IMR-90 (cell line): ENCODE results near the gene CHMP6. TPM values are rescaled to one million over a fixed set of nuclear protein-coding genes. Genes with fewer than 3 reads are reported as not detected.

Source experiments
- ATAC-seq: fragments of 200-7000 bp; cut with Tn5 transposase; 2 replicates; pipeline ENCODE4 v1.9.1; 2020; ENCODE audit warnings: low read depth, mild to moderate bottlenecking, moderate library complexity
- BruUV-seq: library from RNA; stranded (reverse); fragments of 400-500 nt; replicated peaks from 2 replicates; lab custom pipeline; 2021; lab: Mats Ljungman, UMichigan
- CTCF ChIA-PET: fragments of 300-600 bp; formaldehyde crosslinking; extraction: SDS; loops from one replicate; lab custom pipeline; 2021; ENCODE audit warnings: antibody characterized with exemption; lab: Yijun Ruan, JAX
- POLR2A ChIA-PET: fragments of 300-600 bp; sonication (Branson Sonifier 250); formaldehyde crosslinking; loops from one replicate; lab custom pipeline; 2022; ENCODE audit warnings: antibody characterized with exemption; ENCODE audit not compliant: unreplicated experiment; lab: Charles Lee
- DNase-seq: peaks from one replicate; pipeline ENCODE4 v3.0.0; 2013
- H2AFZ ChIP-seq: replicated peaks from 2 replicates; pipeline ENCODE3; 2013; ENCODE audit warnings: low read length, mild to moderate bottlenecking; ENCODE audit not compliant: poor library complexity
- H2AK5ac ChIP-seq: 2 replicates; pipeline ENCODE4 v1.6.1; 2013; ENCODE audit warnings: low read depth, low read length, inconsistent platforms
- H2AK9ac ChIP-seq: replicated peaks from 2 replicates; pipeline ENCODE3; 2013; ENCODE audit warnings: mild to moderate bottlenecking, low read depth, low read length, moderate library complexity; ENCODE audit not compliant: poor library complexity
- H2BK120ac ChIP-seq: 2 replicates; pipeline ENCODE4 v1.6.1; 2013; ENCODE audit warnings: low read depth, low read length, inconsistent platforms
- H2BK15ac ChIP-seq: 3 replicates; pipeline ENCODE4 v1.6.1; 2013; ENCODE audit warnings: low read depth, low read length, inconsistent platforms
- H2BK20ac ChIP-seq: 2 replicates; pipeline ENCODE4 v1.6.1; 2013; ENCODE audit warnings: low read depth, mild to moderate bottlenecking, inconsistent platforms, low read length, moderate library complexity
- H2BK5ac ChIP-seq: 2 replicates; pipeline ENCODE4 v1.6.1; 2013; ENCODE audit warnings: mild to moderate bottlenecking, low read depth, low read length, inconsistent platforms; ENCODE audit not compliant: poor library complexity, severe bottlenecking
- H3K14ac ChIP-seq: replicated peaks from 2 replicates; pipeline ENCODE4 v1.6.1; 2013; ENCODE audit warnings: low read depth, low read length, inconsistent platforms
- H3K18ac ChIP-seq: 2 replicates; pipeline ENCODE4 v1.6.1; 2013; ENCODE audit warnings: low read depth, low read length, control low read depth
- H3K23ac ChIP-seq: 2 replicates; pipeline ENCODE4 v1.6.1; 2013; ENCODE audit warnings: low read depth, low read length, inconsistent platforms
- H3K27ac ChIP-seq: 2 replicates; pipeline ENCODE4 v1.5.1; 2013; ENCODE audit warnings: mild to moderate bottlenecking, control low read depth, low read length; ENCODE audit not compliant: insufficient read depth
- H3K27me3 ChIP-seq: 2 replicates; pipeline ENCODE4 v1.6.1; 2013; ENCODE audit warnings: low read length; ENCODE audit not compliant: control insufficient read depth, insufficient read depth
- H3K36me3 ChIP-seq: 2 replicates; pipeline ENCODE4 v1.6.1; 2013; ENCODE audit warnings: low read length, mixed read lengths; ENCODE audit not compliant: control insufficient read depth, insufficient read depth
- H3K4ac ChIP-seq: 2 replicates; pipeline ENCODE4 v1.6.1; 2013; ENCODE audit warnings: low read depth, low read length, inconsistent platforms
- H3K4me1 ChIP-seq: 2 replicates; pipeline ENCODE4 v1.6.1; 2013; ENCODE audit warnings: low read length, mixed read lengths; ENCODE audit not compliant: control insufficient read depth, insufficient read depth
- H3K4me2 ChIP-seq: 2 replicates; pipeline ENCODE4 v1.6.1; 2013; ENCODE audit warnings: low read depth, mild to moderate bottlenecking, control low read depth, low read length, moderate library complexity
- H3K4me3 ChIP-seq: 2 replicates; pipeline ENCODE4 v1.5.1; 2013; ENCODE audit warnings: low read depth, mild to moderate bottlenecking, control low read depth, low read length, moderate library complexity; ENCODE audit not compliant: insufficient read depth
- H3K56ac ChIP-seq: 2 replicates; pipeline ENCODE4 v1.6.1; 2013; ENCODE audit warnings: low read length, inconsistent platforms; ENCODE audit not compliant: insufficient read depth; ENCODE audit errors: extremely low read depth
- H3K79me1 ChIP-seq, 2 experiments: 2 replicates each; pipeline ENCODE4 v1.6.1; 2013; ENCODE audit warnings: low read length in 2 of 2, inconsistent platforms in 1 of 2, low read depth in 1 of 2
- H3K9ac ChIP-seq: 2 replicates; pipeline ENCODE4 v1.6.1; 2013; ENCODE audit warnings: low read depth, low read length, control low read depth
- H3K9me1 ChIP-seq: 2 replicates; pipeline ENCODE4 v1.6.1; 2013; ENCODE audit warnings: low read length, inconsistent platforms; ENCODE audit not compliant: insufficient read depth
- H3K9me3 ChIP-seq: 2 replicates; pipeline ENCODE4 v1.6.1; 2013; ENCODE audit warnings: low read length; ENCODE audit not compliant: control insufficient read depth, insufficient read depth
- H4K20me1 ChIP-seq: 2 replicates; pipeline ENCODE4 v1.6.1; 2013; ENCODE audit warnings: low read length, inconsistent platforms; ENCODE audit not compliant: insufficient read depth
- H4K5ac ChIP-seq: 2 replicates; pipeline ENCODE4 v1.6.1; 2013; ENCODE audit warnings: mild to moderate bottlenecking, low read depth, low read length, control low read depth
- H4K8ac ChIP-seq, 2 experiments: 2 replicates each; pipeline ENCODE4 v1.6.1; 2013; ENCODE audit warnings: low read depth in 2 of 2, low read length in 2 of 2, control low read depth in 1 of 2, inconsistent platforms in 1 of 2
- H4K91ac ChIP-seq: 2 replicates; pipeline ENCODE4 v1.6.1; 2013; ENCODE audit warnings: low read depth, low read length, inconsistent platforms; ENCODE audit not compliant: insufficient read depth
- BHLHE40 ChIP-seq: fragments of 150-350 bp; IDR thresholded peaks from 2 replicates; pipeline ENCODE4 v1.6.1; 2016; ENCODE audit warnings: mild to moderate bottlenecking, low read depth, low read length
- CHD1 ChIP-seq: IDR thresholded peaks from 2 replicates; pipeline ENCODE4 v1.6.1; 2012; ENCODE audit warnings: low read depth, low read length, improper control_type of control experiment
- FOS ChIP-seq: fragments of 150-350 bp; IDR thresholded peaks from 2 replicates; pipeline ENCODE4 v1.6.1; 2016; ENCODE audit warnings: low read depth, low read length
- MAFK ChIP-seq: IDR thresholded peaks from 2 replicates; pipeline ENCODE4 v1.6.1; 2012; ENCODE audit warnings: low read depth, low read length, improper control_type of control experiment
- MAZ ChIP-seq: IDR thresholded peaks from 2 replicates; pipeline ENCODE4 v1.6.1; 2012; ENCODE audit warnings: low read depth, mild to moderate bottlenecking, low read length, improper control_type of control experiment, moderate library complexity, borderline replicate concordance
- MXI1 ChIP-seq: IDR thresholded peaks from 2 replicates; pipeline ENCODE4 v1.6.1; 2012; ENCODE audit warnings: low read depth, mild to moderate bottlenecking, low read length, moderate library complexity, borderline replicate concordance
- NFE2L2 ChIP-seq: fragments of 150-350 bp; IDR thresholded peaks from 2 replicates; pipeline ENCODE4 v1.6.1; 2016; ENCODE audit warnings: low read depth, mild to moderate bottlenecking, low read length
- RAD21 ChIP-seq: IDR thresholded peaks from 2 replicates; pipeline ENCODE4 v1.6.1; 2012; ENCODE audit warnings: low read length, improper control_type of control experiment
- RFX5 ChIP-seq: IDR thresholded peaks from 2 replicates; pipeline ENCODE4 v1.8.0; 2012; ENCODE audit warnings: low read depth, mild to moderate bottlenecking, low read length, moderate library complexity
- SMC3 ChIP-seq: fragments of 150-350 bp; IDR thresholded peaks from 2 replicates; pipeline ENCODE4 v1.6.1; 2016; ENCODE audit warnings: low read depth, mild to moderate bottlenecking, antibody characterized with exemption, low read length, moderate library complexity
- USF2 ChIP-seq: fragments of 150-350 bp; IDR thresholded peaks from 2 replicates; pipeline ENCODE4 v1.6.1; 2017; ENCODE audit warnings: mild to moderate bottlenecking, antibody characterized with exemption, low read length, low read depth
- WGBS, 2 experiments: methylation state at CpG; one replicate each; pipeline versions ENCODE4 v1.1.5 to v1.1.7; 2013; ENCODE audit warnings: missing lambda C conversion rate in 2 of 2; ENCODE audit not compliant: insufficient read length in 1 of 2; ENCODE audit errors: extremely low coverage in 2 of 2; 5-methylcytosine and 5-hydroxymethylcytosine counted together
- dilution Hi-C: fragments of 300-500 bp; cut with HindIII; formaldehyde crosslinking; loops from one replicate; pipeline ENCODE4 v1.14.3; 2018; ENCODE audit warnings: low sequenced_read_pairs; ENCODE audit not compliant: unreplicated experiment
- in situ Hi-C: fragments of 300-500 bp; cut with MboI; formaldehyde crosslinking; loops from 3 replicates; pipeline ENCODE4 v1.14.3; 2019; ENCODE audit warnings: low sequenced_read_pairs, inconsistent platforms, mixed read lengths
- intact Hi-C: fragments of 100-400 bp; cut with micrococcal nuclease; formaldehyde crosslinking; loops from 2 replicates; pipeline ENCODE4 v1.10.0; 2022
- polyA plus RNA-seq, 3 experiments: library from polyadenylated mRNA; depleted of rRNA; stranded (reverse); fragments of >200 nt; gene quantifications; 2 replicates each; pipeline ENCODE4 v1.2.3, GENCODE V29; 2012; ENCODE audit warnings: low replicate concordance in 1 of 3
- total RNA-seq: library from RNA; depleted of rRNA; stranded (reverse); fragments of >200 nt; gene quantifications from 2 replicates; pipeline ENCODE4 v1.2.3, GENCODE V29; 2012
- TF ChIP-seq, protein P1 (sequence below): fragments of 150-350 bp; IDR thresholded peaks from 2 replicates; pipeline ENCODE4 v1.6.1; 2016; ENCODE audit warnings: low read depth, mild to moderate bottlenecking, low read length, moderate library complexity, borderline replicate concordance
- TF ChIP-seq, protein P2 (sequence below): conservative IDR thresholded peaks from 2 replicates; pipeline ENCODE4 v1.5.1; 2012; ENCODE audit warnings: mild to moderate bottlenecking, low read depth, low read length, improper control_type of control experiment

Gene CHMP6
- total and polyA plus RNA-seq, 2 of the 4 experiments (the other 2 are of a cell fraction), result 5.0 to 40.3 TPM

- no peak overlapping the region for H2BK5ac ChIP-seq
- no peaks in the 10 kb centered on the region for H3K79me1 ChIP-seq
- no peak overlapping the region for H2AK9ac ChIP-seq
- H4K8ac ChIP-seq, result no peak overlapping the region
- intact Hi-C loops, result no loop called here
- H4K5ac ChIP-seq, result no peak overlapping the region
- in situ Hi-C loops, result no loop called here
- dilution Hi-C loops, result no loop called here
- no peak overlapping the region for H2BK15ac ChIP-seq
- ATAC-seq (no peak), DNase-seq (no peak)
- no peaks in the 10 kb centered on the region for H3K9me3 ChIP-seq
- no peak overlapping the region for H2AK5ac ChIP-seq
- no peak overlapping the region for H3K4me3 ChIP-seq
- H3K4ac ChIP-seq, result no peak overlapping the region
- 93% methylated on average over 25 of the region's 44 CpGs; no CpG with 5 or more reads in 1 of the 2 experiments for WGBS, 2 experiments
- no peak overlapping the region for H3K9ac ChIP-seq
- no peak overlapping the region for H3K56ac ChIP-seq
- H3K4me2 ChIP-seq, result no peak overlapping the region
- no peak overlapping the region for H2AFZ ChIP-seq
- H3K9me1 ChIP-seq, result no peaks in the 10 kb centered on the region
- no peak overlapping the region for H2BK20ac ChIP-seq
- ChIA-PET POLR2A (no interaction called here), CTCF (no interaction called here)
- no TSS peak for BruUV-seq
- no peaks in the 10 kb centered on the region for H3K27me3 ChIP-seq
- no peaks in the 10 kb centered on the region for H3K4me1 ChIP-seq
- H3K18ac ChIP-seq, result no peak overlapping the region
- H3K36me3 ChIP-seq, result peaks cover 32% of the 10 kb centered on the region
- no peak for TF ChIP-seq FOS
- no peak for TF ChIP-seq SMC3
- TF ChIP-seq, protein P1, sequence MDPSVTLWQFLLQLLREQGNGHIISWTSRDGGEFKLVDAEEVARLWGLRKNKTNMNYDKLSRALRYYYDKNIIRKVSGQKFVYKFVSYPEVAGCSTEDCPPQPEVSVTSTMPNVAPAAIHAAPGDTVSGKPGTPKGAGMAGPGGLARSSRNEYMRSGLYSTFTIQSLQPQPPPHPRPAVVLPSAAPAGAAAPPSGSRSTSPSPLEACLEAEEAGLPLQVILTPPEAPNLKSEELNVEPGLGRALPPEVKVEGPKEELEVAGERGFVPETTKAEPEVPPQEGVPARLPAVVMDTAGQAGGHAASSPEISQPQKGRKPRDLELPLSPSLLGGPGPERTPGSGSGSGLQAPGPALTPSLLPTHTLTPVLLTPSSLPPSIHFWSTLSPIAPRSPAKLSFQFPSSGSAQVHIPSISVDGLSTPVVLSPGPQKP, result no peak
- no peak for TF ChIP-seq CHD1
- no peak for TF ChIP-seq MAFK
- no peak for TF ChIP-seq USF2
- TF ChIP-seq NFE2L2, result no peak
- no peak for TF ChIP-seq MXI1
- TF ChIP-seq BHLHE40, result no peak
- TF ChIP-seq, protein P2, sequence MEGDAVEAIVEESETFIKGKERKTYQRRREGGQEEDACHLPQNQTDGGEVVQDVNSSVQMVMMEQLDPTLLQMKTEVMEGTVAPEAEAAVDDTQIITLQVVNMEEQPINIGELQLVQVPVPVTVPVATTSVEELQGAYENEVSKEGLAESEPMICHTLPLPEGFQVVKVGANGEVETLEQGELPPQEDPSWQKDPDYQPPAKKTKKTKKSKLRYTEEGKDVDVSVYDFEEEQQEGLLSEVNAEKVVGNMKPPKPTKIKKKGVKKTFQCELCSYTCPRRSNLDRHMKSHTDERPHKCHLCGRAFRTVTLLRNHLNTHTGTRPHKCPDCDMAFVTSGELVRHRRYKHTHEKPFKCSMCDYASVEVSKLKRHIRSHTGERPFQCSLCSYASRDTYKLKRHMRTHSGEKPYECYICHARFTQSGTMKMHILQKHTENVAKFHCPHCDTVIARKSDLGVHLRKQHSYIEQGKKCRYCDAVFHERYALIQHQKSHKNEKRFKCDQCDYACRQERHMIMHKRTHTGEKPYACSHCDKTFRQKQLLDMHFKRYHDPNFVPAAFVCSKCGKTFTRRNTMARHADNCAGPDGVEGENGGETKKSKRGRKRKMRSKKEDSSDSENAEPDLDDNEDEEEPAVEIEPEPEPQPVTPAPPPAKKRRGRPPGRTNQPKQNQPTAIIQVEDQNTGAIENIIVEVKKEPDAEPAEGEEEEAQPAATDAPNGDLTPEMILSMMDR, result no peak
- TF ChIP-seq RFX5, result no peak
- no peak for TF ChIP-seq RAD21
- TF ChIP-seq MAZ, result no peak
- H2BK120ac ChIP-seq, result no peak overlapping the region
- H4K91ac ChIP-seq, result no peak overlapping the region
- H3K14ac ChIP-seq, result no peak overlapping the region
- no peaks in the 10 kb centered on the region for H4K20me1 ChIP-seq
- H3K23ac ChIP-seq, result no peak overlapping the region
- no peak overlapping the region for H3K27ac ChIP-seq
Measured at GRCh38 chr17:80949451-80950421, 41.9 kb upstream of the CHMP6 start.
